ENCODE data around the gene THRA. TPM values are rescaled to one million over a fixed set of nuclear protein-coding genes. Genes with fewer than 3 reads are reported as not detected.

The THRA gene
- total and polyA plus RNA-seq, 2 of the 8 experiments (the other 6 are each of a cell fraction or from before 2014, with no cell fraction given), result 6.4 to 10.2 TPM

- no peak for TF ChIP-seq RAD21 (IDR thresholded peaks at IDR 0.05 in 1 of 2, conservative IDR thresholded peaks at IDR 0.05 in 1 of 2; ENCODE audit: low read depth in 2 of 2, low read length in 2 of 2)
- no peak for TF ChIP-seq RNF2 (IDR thresholded peaks at IDR 0.05; ENCODE audit: borderline replicate concordance, low read depth, low read length, missing control alignments, poor library complexity, severe bottlenecking)
- no peak for TF ChIP-seq KDM4A (IDR thresholded peaks at IDR 0.05; ENCODE audit: low read depth, low read length, severe bottlenecking)
- no peak for TF ChIP-seq SIRT6 (IDR thresholded peaks at IDR 0.05; ENCODE audit: low read length)
- no peak for TF ChIP-seq ZNF274 (IDR thresholded peaks at IDR 0.05; ENCODE audit: borderline replicate concordance, extremely low read depth, low read length)
- no peak for TF ChIP-seq USF2 (IDR thresholded peaks at IDR 0.05; ENCODE audit: low read length)
Measured at GRCh38 chr17:40135817-40136216, 73.1 kb downstream of the THRA start (continued).

All from H1 (cell line).